Transverse colon (tissue), 4 donors: ENCODE results near the gene PAX5. TPM values are rescaled to one million over a fixed set of nuclear protein-coding genes. Genes with fewer than 3 reads are reported as not detected.
"Not testable (repeated sequence)": the region's sequence is repeated elsewhere in the genome, so short reads cannot be mapped to it uniquely, and the experiment has no call there.

Source experiments
- DNase-seq: peaks from one replicate; pipeline ENCODE4 v3.0.0-alpha.2; 2019
- H3K27ac ChIP-seq, 4 donors: fragments of 200-600 bp; sonication (generic); 2 replicates each; pipeline ENCODE4 v1.5.1; 2016 to 2018; ENCODE audit warnings: inconsistent platforms in 4 of 4
- H3K27me3 ChIP-seq: fragments of 200-600 bp; sonication (generic); 2 replicates; pipeline ENCODE4 v1.5.1; 2017; ENCODE audit warnings: inconsistent platforms
- H3K36me3 ChIP-seq, 4 donors: fragments of 200-600 bp; sonication (generic); 2 replicates each; pipeline ENCODE4 v1.5.1; 2017 to 2019; ENCODE audit warnings: inconsistent platforms in 4 of 4
- H3K4me1 ChIP-seq, 4 donors: fragments of 200-600 bp; sonication (generic); 2 replicates each; pipeline ENCODE4 v1.5.1; 2017 to 2020; ENCODE audit warnings: inconsistent platforms in 4 of 4
- H3K4me3 ChIP-seq, 4 donors: fragments of 200-600 bp; sonication (generic); 1 replicate in 1 of 4; 2 replicates in 3 of 4; pipeline versions ENCODE4 v1.5.1 to v1.6.1; 2017 to 2019; ENCODE audit warnings: inconsistent platforms in 4 of 4
- H3K9me3 ChIP-seq, 2 donors: fragments of 200-600 bp; sonication (generic); 2 replicates each; pipeline ENCODE4 v1.5.1; 2017 to 2019; ENCODE audit warnings: inconsistent platforms in 2 of 2
- EP300 ChIP-seq: sonication (generic); formaldehyde crosslinking; IDR thresholded peaks from one replicate; pipeline ENCODE4 v1.6.1; 2017; ENCODE audit warnings: antibody characterized with exemption, low read depth
- POLR2A ChIP-seq: fragments of 450-650 bp; IDR thresholded peaks from one replicate; pipeline ENCODE4 v1.6.1; 2016; ENCODE audit warnings: antibody characterized with exemption, mild to moderate bottlenecking, moderate library complexity
- POLR2AphosphoS5 ChIP-seq, 3 donors: sonication (generic); formaldehyde crosslinking; IDR thresholded peaks; one replicate each; pipeline ENCODE4 v1.6.1; 2016; ENCODE audit warnings: antibody characterized with exemption in 3 of 3
- WGBS, 2 donors: methylation state at CpG; one replicate each; pipeline ENCODE4 v1.1.5; 2018; ENCODE audit warnings: low coverage in 1 of 2; 5-methylcytosine and 5-hydroxymethylcytosine counted together
- in situ Hi-C, 4 donors: fragments of 200-750 bp; cut with MboI; loops; one replicate each; pipeline versions ENCODE4 v1.15.0 to v1.15.1; 2017; ENCODE audit warnings: low sequenced_read_pairs in 3 of 4, low pct_ligation_motif_present in 1 of 4, low pct_unique_long_range_greater_than_20kb in 1 of 4
- intact Hi-C: fragments of 100-400 bp; cut with DNase I; formaldehyde crosslinking; loops from one replicate; pipeline ENCODE4 v1.15.1; 2023; ENCODE audit warnings: low total_unique reads
- total RNA-seq, 4 donors: library from RNA; depleted of rRNA; stranded (reverse); fragments of >200 nt; gene quantifications; one replicate each; pipeline ENCODE4 v1.1.0, GENCODE V29; 2016
- TF ChIP-seq, protein P1 (sequence below), 5 experiments: fragments of 200-600 bp in 3 of 5; fragments of 450-650 bp in 2 of 5; sonication (generic) in 3 of 5; IDR thresholded peaks; 1 replicate in 2 of 5; 2 replicates in 3 of 5; pipeline ENCODE4 v1.5.1; 2016 to 2017; ENCODE audit warnings: antibody characterized with exemption in 5 of 5, inconsistent platforms in 3 of 5, mild to moderate bottlenecking in 2 of 5, moderate library complexity in 1 of 5

Gene PAX5
- total RNA-seq: 1 to 10 TPM in 2 of 4 donors, not detected in 2; 2.4 to 3.7 TPM

GRCh38 chr9:37033682-37034304 lies at the start of gene PAX5:
TSS of gene PAX5 (minus strand) at chr9:37034268. CDS start at chr9:37034031, 237 bp downstream.
- DNase-seq: no peak
- in situ Hi-C loops: no loop called here
- Histone ChIP-seq H3K4me3 (peak within 1 kb of the TSS in 3 of 4 donors; percentile 5 to 38 (median 7)), H3K4me1 (peaks cover 16 to 58% (median 42%) of the 10 kb centered on the region in 4 donors), H3K9me3 (no peaks in the 10 kb centered on the region), H3K27me3 (peaks cover 100% of the 10 kb centered on the region), H3K27ac (peak within 1 kb of the TSS in 2 of 4 donors; percentile 12 to 23), H3K36me3 (no peaks in the 10 kb centered on the region)
- intact Hi-C loops: no loop called here
- WGBS, 2 donors: 19 to 29% methylated on average over 7 to 27 of the region's 27 CpGs
- TF ChIP-seq EP300: no peak
- no peak for TF ChIP-seq POLR2AphosphoS5 (IDR thresholded peaks at IDR 0.05)
- no peak for TF ChIP-seq POLR2A
- TF ChIP-seq, protein P1, sequence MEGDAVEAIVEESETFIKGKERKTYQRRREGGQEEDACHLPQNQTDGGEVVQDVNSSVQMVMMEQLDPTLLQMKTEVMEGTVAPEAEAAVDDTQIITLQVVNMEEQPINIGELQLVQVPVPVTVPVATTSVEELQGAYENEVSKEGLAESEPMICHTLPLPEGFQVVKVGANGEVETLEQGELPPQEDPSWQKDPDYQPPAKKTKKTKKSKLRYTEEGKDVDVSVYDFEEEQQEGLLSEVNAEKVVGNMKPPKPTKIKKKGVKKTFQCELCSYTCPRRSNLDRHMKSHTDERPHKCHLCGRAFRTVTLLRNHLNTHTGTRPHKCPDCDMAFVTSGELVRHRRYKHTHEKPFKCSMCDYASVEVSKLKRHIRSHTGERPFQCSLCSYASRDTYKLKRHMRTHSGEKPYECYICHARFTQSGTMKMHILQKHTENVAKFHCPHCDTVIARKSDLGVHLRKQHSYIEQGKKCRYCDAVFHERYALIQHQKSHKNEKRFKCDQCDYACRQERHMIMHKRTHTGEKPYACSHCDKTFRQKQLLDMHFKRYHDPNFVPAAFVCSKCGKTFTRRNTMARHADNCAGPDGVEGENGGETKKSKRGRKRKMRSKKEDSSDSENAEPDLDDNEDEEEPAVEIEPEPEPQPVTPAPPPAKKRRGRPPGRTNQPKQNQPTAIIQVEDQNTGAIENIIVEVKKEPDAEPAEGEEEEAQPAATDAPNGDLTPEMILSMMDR (IDR thresholded peaks at IDR 0.05): no peak

DNA sequence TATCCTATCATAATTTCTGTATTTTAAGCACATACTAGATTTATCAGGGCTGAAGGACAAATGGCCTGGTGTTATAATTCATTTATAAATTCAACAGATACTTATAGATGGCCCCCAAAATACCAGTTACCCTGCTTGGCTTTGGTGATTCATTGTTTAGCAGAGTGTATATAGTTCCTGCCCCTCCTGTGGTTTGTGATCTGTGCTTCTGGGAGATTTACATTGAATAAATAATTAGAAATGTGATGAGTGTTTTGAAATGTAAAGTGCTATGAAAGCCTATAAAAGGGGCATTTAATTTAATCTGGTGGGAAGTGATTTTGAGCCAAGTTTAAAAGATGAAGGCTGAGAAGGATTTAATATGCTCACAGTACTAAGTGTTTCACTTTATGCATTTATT lies 49.6 kb upstream of the PAX5 start:
- Histone ChIP-seq H3K4me3 (no peak overlapping the region), H3K4me1 (peaks cover 3 to 33% (median 5%) of the 10 kb centered on the region in 4 donors), H3K27ac (no peak overlapping the region), H3K36me3 (peaks cover 0 to 20% (median 0%) of the 10 kb centered on the region in 4 donors), H3K27me3 (no peaks in the 10 kb centered on the region), H3K9me3 (no peaks in the 10 kb centered on the region)
- intact Hi-C loops (no loop called here), in situ Hi-C loops (no loop called here)
- TF ChIP-seq POLR2AphosphoS5 (IDR thresholded peaks at IDR 0.05) (no peak), POLR2A (no peak), EP300 (no peak)
- TF ChIP-seq, protein P1 (IDR thresholded peaks at IDR 0.05): no peak
- DNase-seq: no peak

GRCh38 chr9:37082214-37082765 lies 48.2 kb upstream of the PAX5 start:
- peaks cover 0 to 8% (median 0%) of the 10 kb centered on the region in 4 donors for H3K36me3 ChIP-seq
- H3K9me3 ChIP-seq: no peaks in the 10 kb centered on the region
- 70 to 76% methylated on average over 4 of the region's 4 CpGs for WGBS, 2 donors
- H3K27me3 ChIP-seq: no peaks in the 10 kb centered on the region
- in situ Hi-C loops (no loop called here), intact Hi-C loops (no loop called here)
- no peak overlapping the region for H3K4me3 ChIP-seq
- DNase-seq: no peak
- peaks cover 3 to 33% (median 5%) of the 10 kb centered on the region in 4 donors for H3K4me1 ChIP-seq
- no peak for TF ChIP-seq EP300
- TF ChIP-seq POLR2AphosphoS5 (IDR thresholded peaks at IDR 0.05): no peak
- TF ChIP-seq POLR2A: no peak
- TF ChIP-seq, protein P1 (IDR thresholded peaks at IDR 0.05): no peak
- no peak overlapping the region for H3K27ac ChIP-seq

DNA sequence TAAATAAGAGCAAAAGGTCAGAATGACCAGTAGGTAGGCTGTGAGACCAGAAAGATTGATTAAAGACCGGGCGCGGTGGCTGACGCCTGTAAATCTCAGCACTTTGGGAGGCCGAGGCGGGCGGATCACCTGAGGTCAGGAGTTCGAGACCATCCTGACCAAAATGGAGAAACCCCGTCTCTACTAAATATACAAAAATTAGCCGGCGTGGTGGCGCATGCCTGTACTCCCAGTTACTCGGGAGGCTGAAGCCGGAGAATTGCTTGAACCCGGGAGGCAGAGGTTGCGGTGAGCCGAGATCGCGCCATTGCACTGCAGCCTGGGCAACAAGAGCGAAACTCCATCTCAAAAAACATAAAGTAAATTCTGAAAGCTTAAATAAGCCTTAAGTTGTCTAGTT lies 47.4 kb upstream of the PAX5 start:
- H3K27me3 ChIP-seq, intact Hi-C loops, H3K4me3 ChIP-seq, DNase-seq, H3K9me3 ChIP-seq, in situ Hi-C loops, H3K36me3 ChIP-seq, H3K27ac ChIP-seq: not testable (repeated sequence)
- WGBS, 2 donors: 97% methylated on average over 20 of the region's 20 CpGs; no CpG with 5 or more reads in 1 of the 2 donors
- peaks cover 3 to 33% (median 5%) of the 10 kb centered on the region in 4 donors for H3K4me1 ChIP-seq
